HEK293T (cell line): ENCODE measurements around the gene CYP24A1.

Experiments used
- ARNT ChIP-seq: fragments of 450-650 bp; IDR thresholded peaks from 2 replicates; pipeline ENCODE4 v1.6.1; 2017; ENCODE audit warnings: mild to moderate bottlenecking
- BHLHE40 ChIP-seq: fragments of 450-650 bp; IDR thresholded peaks from 2 replicates; pipeline ENCODE4 v1.6.1; 2016; ENCODE audit warnings: mild to moderate bottlenecking, moderate library complexity, borderline replicate concordance
- ELF4 ChIP-seq: fragments of 450-650 bp; IDR thresholded peaks from 2 replicates; pipeline ENCODE4 v1.6.1; 2017; ENCODE audit warnings: antibody characterized with exemption
- FOXM1 ChIP-seq: fragments of 450-650 bp; IDR thresholded peaks from 2 replicates; pipeline ENCODE4 v1.6.1; 2017; ENCODE audit warnings: mild to moderate bottlenecking, borderline replicate concordance
- SP1 ChIP-seq: fragments of 450-650 bp; IDR thresholded peaks from 2 replicates; pipeline ENCODE4 v1.6.1; 2017

- TF ChIP-seq FOXM1, result no peak
- no peak for TF ChIP-seq SP1
- TF ChIP-seq ARNT, result no peak
- no peak for TF ChIP-seq BHLHE40
- no peak for TF ChIP-seq ELF4
Observed at GRCh38 chr20:54189630-54190029, 15.8 kb upstream of the CYP24A1 start.
